Keratinocyte (primary cell): ENCODE data around the gene DEPP1.

Experiments
- EZH2 ChIP-seq: IDR thresholded peaks from one replicate; pipeline ENCODE4 v1.6.1; 2012; ENCODE audit warnings: inconsistent platforms, mild to moderate bottlenecking, low read length, moderate library complexity
- TF ChIP-seq, protein P1 (sequence below), 3 experiments: IDR thresholded peaks in 1 of 3; conservative IDR thresholded peaks in 1 of 3; optimal IDR thresholded peaks in 1 of 3; 2 replicates in 2 of 3; 3 replicates in 1 of 3; pipeline versions ENCODE3 to v1.5.1; 2011; ENCODE audit warnings: low read length in 3 of 3, mild to moderate bottlenecking in 3 of 3, moderate library complexity in 2 of 3, control low read depth in 1 of 3, inconsistent platforms in 1 of 3; ENCODE audit not compliant: insufficient read depth in 2 of 3; ENCODE audit errors: extremely low read depth in 1 of 3

DNA sequence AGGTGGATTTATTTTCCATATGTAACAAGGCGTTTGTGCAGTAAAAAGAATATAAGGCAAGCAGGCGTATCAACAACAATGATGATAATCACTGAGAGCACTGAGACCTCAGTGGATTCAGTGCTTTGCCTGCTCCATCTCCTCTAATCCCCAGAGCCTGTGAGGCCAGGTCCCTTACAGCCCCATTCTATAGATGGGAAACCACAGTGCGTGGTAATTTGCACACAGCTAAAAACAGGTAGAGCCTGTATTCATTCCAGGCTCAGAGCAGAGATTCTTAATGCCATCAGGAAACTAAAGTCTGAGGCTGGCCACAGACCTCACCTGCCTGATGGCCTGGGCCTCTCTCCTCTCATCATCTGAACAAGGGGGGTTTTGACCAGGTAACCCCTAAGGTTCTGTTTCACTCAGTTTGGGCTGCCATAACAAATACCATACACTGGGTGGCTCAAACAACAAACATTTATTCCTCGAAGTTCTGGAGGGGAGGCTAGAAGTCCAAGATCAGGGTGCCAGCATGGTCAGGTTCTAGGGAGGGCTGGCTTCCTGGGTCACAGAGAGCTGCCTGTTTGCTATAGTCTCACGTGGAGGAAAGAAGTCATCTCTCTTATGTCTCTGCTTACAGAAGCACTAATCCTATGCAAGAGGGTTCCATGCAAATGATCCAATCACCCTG lies 29.3 kb downstream of the DEPP1 start:
- TF ChIP-seq, protein P1, sequence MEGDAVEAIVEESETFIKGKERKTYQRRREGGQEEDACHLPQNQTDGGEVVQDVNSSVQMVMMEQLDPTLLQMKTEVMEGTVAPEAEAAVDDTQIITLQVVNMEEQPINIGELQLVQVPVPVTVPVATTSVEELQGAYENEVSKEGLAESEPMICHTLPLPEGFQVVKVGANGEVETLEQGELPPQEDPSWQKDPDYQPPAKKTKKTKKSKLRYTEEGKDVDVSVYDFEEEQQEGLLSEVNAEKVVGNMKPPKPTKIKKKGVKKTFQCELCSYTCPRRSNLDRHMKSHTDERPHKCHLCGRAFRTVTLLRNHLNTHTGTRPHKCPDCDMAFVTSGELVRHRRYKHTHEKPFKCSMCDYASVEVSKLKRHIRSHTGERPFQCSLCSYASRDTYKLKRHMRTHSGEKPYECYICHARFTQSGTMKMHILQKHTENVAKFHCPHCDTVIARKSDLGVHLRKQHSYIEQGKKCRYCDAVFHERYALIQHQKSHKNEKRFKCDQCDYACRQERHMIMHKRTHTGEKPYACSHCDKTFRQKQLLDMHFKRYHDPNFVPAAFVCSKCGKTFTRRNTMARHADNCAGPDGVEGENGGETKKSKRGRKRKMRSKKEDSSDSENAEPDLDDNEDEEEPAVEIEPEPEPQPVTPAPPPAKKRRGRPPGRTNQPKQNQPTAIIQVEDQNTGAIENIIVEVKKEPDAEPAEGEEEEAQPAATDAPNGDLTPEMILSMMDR (optimal IDR thresholded peaks at IDR 0.05 in 1 of 3, IDR thresholded peaks at IDR 0.05 in 1 of 3, conservative IDR thresholded peaks at IDR 0.05 in 1 of 3; ENCODE audit: extremely low read depth in 1 of 3, insufficient read depth in 2 of 3, low read length in 3 of 3), result no peak
- TF ChIP-seq EZH2, result no peak
